HEK293 (cell line): ENCODE measurements around the gene CLEC2D.

ENCODE experiments used
- CTCF ChIA-PET: fragments of 350-600 bp; formaldehyde crosslinking; extraction: SDS; loops from one replicate; lab custom pipeline; 2021; ENCODE audit warnings: antibody characterized with exemption; lab: Yijun Ruan, JAX
- POLR2A ChIA-PET: fragments of 300-600 bp; formaldehyde crosslinking; extraction: SDS; loops from one replicate; lab custom pipeline; 2020; ENCODE audit warnings: antibody characterized with exemption, inconsistent platforms; lab: Yijun Ruan, JAX
- H3K27ac ChIP-seq: fragments of 200-500 bp; sonication (Bioruptor generic); 2 replicates; pipeline ENCODE4 v1.5.1; 2014; ENCODE audit warnings: low read depth, low read length, control low read depth, inconsistent platforms; ENCODE audit errors: extremely low read depth
- H3K36me3 ChIP-seq, 2 experiments: fragments of 200-500 bp in 1 of 2; sonication (Bioruptor generic) in 1 of 2; 1 replicate in 1 of 2; 2 replicates in 1 of 2; pipeline ENCODE4 v1.5.1; 2014 to 2017; ENCODE audit warnings: inconsistent platforms in 2 of 2, low read length in 2 of 2; ENCODE audit not compliant: control insufficient read depth in 2 of 2, insufficient read depth in 1 of 2
- H3K4me1 ChIP-seq: fragments of 200-500 bp; sonication (Bioruptor generic); 2 replicates; pipeline ENCODE4 v1.5.1; 2014; ENCODE audit warnings: mild to moderate bottlenecking, low read length, inconsistent platforms; ENCODE audit not compliant: control insufficient read depth, insufficient read depth
- H3K4me3 ChIP-seq: 2 replicates; pipeline ENCODE4 v1.5.1; 2011; ENCODE audit warnings: low read depth, mild to moderate bottlenecking, control low read depth, low read length, moderate library complexity
- H3K9me3 ChIP-seq: fragments of 200-500 bp; sonication (Bioruptor generic); 2 replicates; pipeline ENCODE4 v1.5.1; 2014; ENCODE audit warnings: low read depth, low read length, inconsistent platforms; ENCODE audit not compliant: control insufficient read depth, insufficient read depth
- HOXA7 ChIP-seq: sonication (generic); formaldehyde crosslinking; IDR thresholded peaks from 2 replicates; pipeline ENCODE4 v1.8.1; 2022; ENCODE audit warnings: missing genetic modification reagents, borderline replicate concordance
- PRDM1 ChIP-seq: fragments of 450-650 bp; formaldehyde crosslinking; IDR thresholded peaks from 2 replicates; pipeline ENCODE4; 2016; ENCODE audit warnings: missing biosample characterization, missing genetic modification characterization
- PRDM10 ChIP-seq: fragments of 450-650 bp; formaldehyde crosslinking; IDR thresholded peaks from 2 replicates; pipeline ENCODE4 v1.5.1; 2016; ENCODE audit warnings: missing biosample characterization, missing genetic modification characterization
- SETDB1 ChIP-seq: IDR thresholded peaks from one replicate; pipeline ENCODE4 v1.6.1; 2017; ENCODE audit warnings: mild to moderate bottlenecking, low read length, moderate library complexity, mixed read lengths; ENCODE audit not compliant: insufficient read length
- ZEB2 ChIP-seq: fragments of 450-650 bp; formaldehyde crosslinking; IDR thresholded peaks from 2 replicates; pipeline ENCODE4 v1.5.1; 2016; ENCODE audit warnings: missing biosample characterization, missing genetic modification characterization
- ZNF148 ChIP-seq: fragments of 450-650 bp; formaldehyde crosslinking; IDR thresholded peaks from 2 replicates; pipeline ENCODE4 v1.5.0; 2017; ENCODE audit warnings: missing biosample characterization, missing genetic modification characterization, borderline replicate concordance
- ZNF169 ChIP-seq: fragments of 450-650 bp; formaldehyde crosslinking; IDR thresholded peaks from 2 replicates; pipeline ENCODE4 v1.5.1; 2016; ENCODE audit warnings: missing biosample characterization, missing genetic modification characterization
- ZNF223 ChIP-seq: fragments of 450-650 bp; formaldehyde crosslinking; IDR thresholded peaks from 2 replicates; pipeline ENCODE4 v1.5.1; 2016; ENCODE audit warnings: missing biosample characterization, missing genetic modification characterization
- ZNF280C ChIP-seq: fragments of 450-650 bp; formaldehyde crosslinking; IDR thresholded peaks from 2 replicates; pipeline ENCODE4 v1.5.1; 2016; ENCODE audit warnings: missing biosample characterization, missing genetic modification characterization
- ZNF302 ChIP-seq: fragments of 450-650 bp; formaldehyde crosslinking; IDR thresholded peaks from 2 replicates; pipeline ENCODE4 v1.5.1; 2016; ENCODE audit warnings: missing biosample characterization, missing genetic modification characterization, low read depth
- ZNF324 ChIP-seq: fragments of 450-650 bp; formaldehyde crosslinking; IDR thresholded peaks from 2 replicates; pipeline ENCODE4 v1.5.1; 2016; ENCODE audit warnings: missing biosample characterization, missing genetic modification characterization
- ZNF335 ChIP-seq: fragments of 450-650 bp; formaldehyde crosslinking; conservative IDR thresholded peaks from 2 replicates; pipeline ENCODE4 v1.5.1; 2016; ENCODE audit warnings: missing biosample characterization, missing genetic modification characterization
- ZNF510 ChIP-seq: fragments of 450-650 bp; formaldehyde crosslinking; IDR thresholded peaks from 2 replicates; pipeline ENCODE4 v1.5.1; 2018; ENCODE audit warnings: mild to moderate bottlenecking, missing genetic modification characterization, missing biosample characterization; ENCODE audit not compliant: insufficient replicate concordance
- ZNF513 ChIP-seq: fragments of 450-650 bp; IDR thresholded peaks from 2 replicates; pipeline ENCODE4 v1.5.1; 2018; ENCODE audit warnings: missing biosample characterization, missing genetic modification characterization
- ZNF529 ChIP-seq: fragments of 450-650 bp; formaldehyde crosslinking; IDR thresholded peaks from 2 replicates; pipeline ENCODE4 v1.5.1; 2017; ENCODE audit warnings: missing genetic modification characterization, missing biosample characterization; ENCODE audit not compliant: insufficient replicate concordance
- ZNF530 ChIP-seq: fragments of 450-650 bp; formaldehyde crosslinking; IDR thresholded peaks from 2 replicates; pipeline ENCODE4 v1.5.1; 2016; ENCODE audit warnings: low read depth, missing biosample characterization, missing genetic modification characterization
- ZNF558 ChIP-seq: fragments of 450-650 bp; formaldehyde crosslinking; IDR thresholded peaks from 2 replicates; pipeline ENCODE4 v1.5.1; 2016; ENCODE audit warnings: missing biosample characterization, missing genetic modification characterization
- ZNF561 ChIP-seq: fragments of 450-650 bp; IDR thresholded peaks from 2 replicates; pipeline ENCODE4 v1.5.1; 2018; ENCODE audit warnings: missing biosample characterization, missing genetic modification characterization, borderline replicate concordance
- TF ChIP-seq, protein P1 (sequence below): fragments of 450-650 bp; formaldehyde crosslinking; IDR thresholded peaks from 2 replicates; pipeline ENCODE4 v1.5.1; 2016; ENCODE audit warnings: missing biosample characterization, missing genetic modification characterization

The CLEC2D gene

DNA sequence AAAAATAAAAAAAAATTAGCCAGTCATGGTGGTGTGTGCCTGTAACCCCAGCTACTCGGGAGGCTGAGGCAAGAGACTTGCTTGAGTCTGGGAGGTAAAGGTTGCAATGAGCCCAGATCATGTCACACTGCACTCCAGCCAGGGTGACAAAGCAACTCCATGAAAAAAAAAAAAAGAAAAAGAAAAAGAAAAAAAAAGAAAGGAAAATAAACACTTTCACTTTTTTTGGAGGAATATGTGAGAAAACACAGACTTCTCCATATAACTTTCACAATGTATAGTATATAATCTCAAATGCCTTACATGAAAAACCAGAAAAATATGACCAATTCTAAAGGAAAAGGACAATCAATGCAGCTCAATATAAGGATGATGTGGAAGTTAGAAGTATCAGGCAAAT is 54.5 kb downstream of the CLEC2D start:
- no peak for TF ChIP-seq ZNF561
- TF ChIP-seq ZNF223 (tag by site-specific recombination): no peak
- TF ChIP-seq PRDM1 (tag by site-specific recombination): peak; percentile 71
- TF ChIP-seq ZNF280C (tag by site-specific recombination): no peak
- TF ChIP-seq, all 188 proteins: peak for 1
- CTCF ChIA-PET: interaction anchor here (0.7 to 1.9 kb wide), 4 partner anchors 16 to 28 kb away, joined by 3 to 10 read pairs (median 4); no protein-coding TSS in a partner anchor

DNA sequence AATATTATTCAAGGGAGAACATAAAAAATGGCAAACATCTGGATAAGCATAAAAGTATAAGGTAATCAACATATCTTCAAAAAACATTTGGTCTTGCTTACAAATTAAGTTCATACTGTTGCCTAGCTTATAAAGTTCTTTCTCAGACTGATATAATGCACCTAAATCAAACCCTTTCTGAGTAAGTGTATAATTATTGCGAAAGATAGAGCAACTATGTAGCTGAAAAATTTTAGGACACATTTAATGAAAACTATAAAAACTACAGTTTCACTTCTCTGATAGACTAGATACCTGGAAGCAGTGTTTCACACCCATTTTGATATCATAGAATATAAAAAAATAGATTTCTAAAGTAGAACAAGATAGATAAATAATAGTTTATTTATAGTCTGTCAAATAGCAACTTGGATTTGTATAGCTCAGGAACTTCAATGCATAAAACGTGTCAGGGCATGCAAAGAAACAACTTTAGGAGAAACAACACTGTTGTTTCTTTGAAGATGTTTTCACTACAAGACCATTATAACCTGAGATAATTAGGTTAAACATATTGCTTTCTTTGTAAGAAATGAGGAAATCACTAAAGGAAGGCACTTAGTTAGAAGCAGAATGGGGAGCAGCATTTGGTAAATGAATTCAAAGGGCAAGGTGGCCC is 55.8 kb downstream of the CLEC2D start:
- H3K4me3 ChIP-seq: no peak overlapping the region
- no peaks in the 10 kb centered on the region for H3K4me1 ChIP-seq
- H3K36me3 ChIP-seq: no peaks in the 10 kb centered on the region
- H3K27ac ChIP-seq: no peak overlapping the region
- no peaks in the 10 kb centered on the region for H3K9me3 ChIP-seq
- POLR2A ChIA-PET: no interaction called here
- CTCF ChIA-PET: interaction anchor here (0.6 to 1.9 kb wide), 7 partner anchors 17 to 414 kb away, joined by 3 to 10 read pairs (median 5); no protein-coding TSS in a partner anchor
- TF ChIP-seq, protein P1, sequence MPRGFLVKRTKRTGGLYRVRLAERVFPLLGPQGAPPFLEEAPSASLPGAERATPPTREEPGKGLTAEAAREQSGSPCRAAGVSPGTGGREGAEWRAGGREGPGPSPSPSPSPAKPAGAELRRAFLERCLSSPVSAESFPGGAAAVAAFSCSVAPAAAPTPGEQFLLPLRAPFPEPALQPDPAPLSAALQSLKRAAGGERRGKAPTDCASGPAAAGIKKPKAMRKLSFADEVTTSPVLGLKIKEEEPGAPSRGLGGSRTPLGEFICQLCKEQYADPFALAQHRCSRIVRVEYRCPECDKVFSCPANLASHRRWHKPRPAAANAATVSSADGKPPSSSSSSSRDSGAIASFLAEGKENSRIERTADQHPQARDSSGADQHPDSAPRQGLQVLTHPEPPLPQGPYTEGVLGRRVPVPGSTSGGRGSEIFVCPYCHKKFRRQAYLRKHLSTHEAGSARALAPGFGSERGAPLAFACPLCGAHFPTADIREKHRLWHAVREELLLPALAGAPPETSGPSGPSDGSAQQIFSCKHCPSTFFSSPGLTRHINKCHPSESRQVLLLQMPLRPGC (tag by site-specific recombination): no peak
- TF ChIP-seq ZNF529: no peak
- no peak for TF ChIP-seq ZNF530 (tag by site-specific recombination)
- TF ChIP-seq HOXA7 (CRISPR knock-in tag): no peak
- no peak for TF ChIP-seq SETDB1
- TF ChIP-seq ZNF148 (tag by site-specific recombination): no peak
- no peak for TF ChIP-seq ZNF561
- no peak for TF ChIP-seq ZNF558 (tag by site-specific recombination)
- no peak for TF ChIP-seq ZNF324 (tag by site-specific recombination)
- TF ChIP-seq ZNF302 (tag by site-specific recombination): no peak
- TF ChIP-seq PRDM10 (tag by site-specific recombination): no peak
- TF ChIP-seq ZNF335 (tag by site-specific recombination): no peak
- no peak for TF ChIP-seq ZEB2 (tag by site-specific recombination)
- no peak for TF ChIP-seq ZNF513 (tag by site-specific recombination)
- no peak for TF ChIP-seq ZNF169
- no peak for TF ChIP-seq ZNF510 (tag by site-specific recombination)

More for the DNA sequence above, 54.5 kb downstream of the CLEC2D start:
- Histone ChIP-seq H3K9me3 (no peaks in the 10 kb centered on the region), H3K4me3 (no peak overlapping the region), H3K27ac (no peak overlapping the region), H3K4me1 (no peaks in the 10 kb centered on the region), H3K36me3 (no peaks in the 10 kb centered on the region)
- POLR2A ChIA-PET: no interaction called here
